GM12873 (cell line): Measurements from ENCODE around the gene COL24A1.

ENCODE experiments used
- TF ChIP-seq, protein P1 (sequence below): IDR thresholded peaks from 2 replicates; pipeline ENCODE4 v1.5.1; 2012; ENCODE audit warnings: low read depth, mild to moderate bottlenecking, moderate library complexity, low read length, control low read depth; ENCODE audit not compliant: insufficient read depth; ENCODE audit errors: missing control alignments

COL24A1 gene

DNA sequence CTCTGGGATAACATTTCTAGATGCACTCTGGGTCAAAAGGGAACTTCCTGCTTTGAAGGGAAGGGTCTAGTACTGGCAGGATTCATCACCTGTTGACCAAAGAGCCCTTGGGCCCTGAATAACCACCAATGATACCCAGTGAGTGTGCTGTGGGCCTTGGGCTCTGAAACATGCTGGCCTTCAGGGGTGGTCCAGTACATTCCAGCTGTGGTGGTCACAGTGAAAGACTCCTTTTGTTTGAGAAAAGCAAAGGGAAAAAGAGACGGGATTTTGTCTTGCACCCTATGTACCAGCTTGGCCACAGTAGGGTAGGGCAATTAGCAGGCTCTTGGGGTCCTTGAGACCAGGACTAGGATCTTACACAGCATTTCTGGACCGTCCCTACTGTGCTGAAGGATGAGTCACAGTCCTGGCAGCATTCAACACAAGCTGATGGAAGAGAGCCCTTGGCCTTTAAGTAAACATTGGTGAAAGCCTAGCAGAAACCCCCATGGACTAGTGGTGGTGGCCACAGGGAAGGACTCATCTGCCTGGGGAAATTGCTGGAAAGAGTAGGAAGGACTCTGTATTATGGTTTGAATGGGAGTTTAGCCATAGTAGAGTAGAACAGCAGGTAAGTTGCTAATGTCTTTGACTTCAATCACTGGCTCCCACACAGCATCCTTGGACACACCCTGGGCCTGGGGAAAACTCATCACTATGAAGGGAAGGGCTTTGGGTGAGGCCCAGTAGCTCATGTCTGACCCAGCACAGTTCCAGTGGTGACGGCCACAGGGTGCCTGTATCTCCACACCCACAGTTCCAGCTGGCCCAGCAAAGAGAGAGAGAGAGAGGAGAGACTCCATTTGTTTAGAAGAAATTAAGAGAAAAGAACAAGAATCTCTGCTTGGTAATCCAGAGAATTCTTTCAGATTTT, 87.5 kb downstream of the COL24A1 start:
- TF ChIP-seq, protein P1, sequence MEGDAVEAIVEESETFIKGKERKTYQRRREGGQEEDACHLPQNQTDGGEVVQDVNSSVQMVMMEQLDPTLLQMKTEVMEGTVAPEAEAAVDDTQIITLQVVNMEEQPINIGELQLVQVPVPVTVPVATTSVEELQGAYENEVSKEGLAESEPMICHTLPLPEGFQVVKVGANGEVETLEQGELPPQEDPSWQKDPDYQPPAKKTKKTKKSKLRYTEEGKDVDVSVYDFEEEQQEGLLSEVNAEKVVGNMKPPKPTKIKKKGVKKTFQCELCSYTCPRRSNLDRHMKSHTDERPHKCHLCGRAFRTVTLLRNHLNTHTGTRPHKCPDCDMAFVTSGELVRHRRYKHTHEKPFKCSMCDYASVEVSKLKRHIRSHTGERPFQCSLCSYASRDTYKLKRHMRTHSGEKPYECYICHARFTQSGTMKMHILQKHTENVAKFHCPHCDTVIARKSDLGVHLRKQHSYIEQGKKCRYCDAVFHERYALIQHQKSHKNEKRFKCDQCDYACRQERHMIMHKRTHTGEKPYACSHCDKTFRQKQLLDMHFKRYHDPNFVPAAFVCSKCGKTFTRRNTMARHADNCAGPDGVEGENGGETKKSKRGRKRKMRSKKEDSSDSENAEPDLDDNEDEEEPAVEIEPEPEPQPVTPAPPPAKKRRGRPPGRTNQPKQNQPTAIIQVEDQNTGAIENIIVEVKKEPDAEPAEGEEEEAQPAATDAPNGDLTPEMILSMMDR, result no peak

DNA sequence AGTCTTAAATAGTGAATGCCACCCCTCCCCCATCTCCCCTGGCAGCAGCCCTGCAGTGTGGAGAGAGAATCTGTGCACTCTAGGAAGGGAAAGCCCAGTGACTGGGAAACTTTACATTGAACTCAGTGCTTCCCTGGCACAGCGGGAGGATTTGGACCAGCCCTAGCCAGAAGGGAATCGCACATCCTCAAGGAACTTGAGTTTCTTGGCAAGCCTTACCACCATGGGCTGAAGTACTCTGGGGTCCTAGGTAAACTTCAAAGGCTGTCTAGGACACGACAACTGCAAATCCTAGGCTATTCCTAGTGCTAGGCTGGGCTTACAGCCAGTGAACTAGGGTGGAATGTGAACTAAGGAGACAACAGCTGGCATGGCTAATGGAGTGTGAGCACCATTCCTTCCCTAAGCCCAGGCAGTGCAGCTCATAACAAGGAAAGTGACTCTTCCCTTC, 88.3 kb downstream of the COL24A1 start:
- TF ChIP-seq, protein P1, result no peak

DNA sequence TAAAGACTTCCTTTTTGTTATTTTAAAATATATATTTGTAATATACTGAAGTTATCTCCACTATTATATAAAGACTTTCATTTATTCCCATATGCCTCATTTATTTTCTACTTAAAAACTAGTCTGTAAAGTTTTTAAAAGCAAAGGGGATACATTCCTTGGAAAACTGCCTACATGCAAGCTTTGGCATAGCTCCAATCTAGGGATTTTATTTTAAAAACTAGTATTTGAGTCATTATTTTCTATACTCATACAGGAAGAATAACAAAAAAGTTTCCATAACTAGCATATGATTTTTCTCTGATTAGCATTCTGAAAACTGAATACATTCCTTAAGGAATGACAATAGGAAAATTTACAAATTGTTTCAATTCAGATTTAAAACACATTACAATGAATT, 88.9 kb downstream of the COL24A1 start:
- TF ChIP-seq, protein P1, result no peak

DNA sequence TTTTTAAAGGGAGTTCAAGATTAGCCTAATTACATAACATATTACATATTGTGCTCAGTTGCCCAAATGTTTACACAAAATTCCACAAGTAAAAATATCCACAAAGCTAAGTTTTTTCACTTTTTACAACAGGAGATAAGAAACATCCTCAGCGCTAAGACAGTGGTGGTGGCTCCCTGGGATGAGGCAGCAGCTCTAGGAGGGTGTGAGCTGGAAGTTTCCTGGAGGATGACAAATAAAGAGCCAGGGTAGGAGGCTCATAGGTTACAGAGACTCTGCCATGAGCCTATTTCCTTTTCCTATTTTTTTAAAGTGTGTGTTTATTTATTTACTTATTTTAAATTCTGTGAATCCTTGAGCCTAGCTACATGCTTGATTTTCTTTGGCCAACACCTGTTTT, 91.7 kb downstream of the COL24A1 start:
- TF ChIP-seq, protein P1, result no peak

DNA sequence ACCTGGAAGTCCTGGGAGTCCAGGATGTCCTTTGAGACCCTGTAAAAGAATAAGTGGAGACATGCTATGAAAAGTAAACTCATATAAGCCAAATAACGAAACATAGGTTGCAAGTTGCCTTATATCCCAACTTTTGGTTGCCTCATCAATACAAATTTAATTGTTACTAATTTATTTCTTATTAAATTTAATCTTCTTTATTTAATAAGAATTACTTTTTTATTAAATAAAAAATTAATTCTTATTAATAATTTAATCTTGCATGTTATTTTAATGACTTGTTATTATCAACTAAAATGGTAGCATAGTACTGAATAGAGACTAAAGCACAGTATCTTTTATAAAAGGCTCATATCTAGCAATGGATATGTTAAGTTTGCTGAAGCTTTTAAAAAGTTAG, 92.9 kb downstream of the COL24A1 start:
- TF ChIP-seq, protein P1, result no peak

DNA sequence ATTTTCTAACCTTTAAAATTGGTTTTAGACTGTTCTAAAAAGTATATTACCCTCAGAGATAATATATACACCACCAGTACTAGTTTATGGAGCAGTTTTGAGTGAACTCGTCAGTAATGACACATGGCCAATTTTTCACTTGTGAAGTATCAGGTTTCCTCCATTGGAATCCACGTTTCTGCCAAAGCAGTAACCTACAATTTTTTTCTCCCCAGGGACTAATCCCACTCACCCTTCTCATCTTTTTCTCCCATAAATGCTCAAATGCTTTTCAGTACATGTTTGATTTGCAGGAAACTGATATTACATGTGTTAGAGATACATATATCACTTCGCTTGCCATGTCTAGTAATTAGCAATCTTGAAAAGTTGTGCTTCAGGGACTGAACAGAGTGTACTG, 94.1 kb downstream of the COL24A1 start:
- TF ChIP-seq, protein P1, result no peak

DNA sequence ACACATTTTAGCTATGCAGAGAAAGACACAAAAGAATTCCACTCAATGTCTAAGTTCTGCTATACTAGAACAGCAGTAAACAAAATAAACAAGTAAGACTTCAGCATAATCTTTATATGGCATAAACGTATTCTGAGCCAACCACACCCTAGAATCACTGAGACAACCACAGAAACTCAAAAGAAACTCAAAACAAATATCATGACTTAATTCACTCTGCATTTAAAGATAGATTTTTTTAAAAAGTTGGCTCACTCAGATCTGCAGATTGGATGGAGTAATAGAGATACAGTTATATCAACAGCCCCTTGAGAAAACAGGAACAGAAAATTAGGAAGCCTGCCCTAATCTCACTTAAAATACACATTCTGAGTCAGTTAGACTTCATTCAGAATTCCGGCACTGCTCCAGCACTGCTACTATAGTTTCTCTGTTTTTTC, 95.0 kb downstream of the COL24A1 start:
- TF ChIP-seq, protein P1, result no peak
